RWPE1 (cell line): Measurements from ENCODE around the gene NUDT16L1.

Source experiments
- CTCF ChIA-PET: fragments of 350-600 bp; sonication (Branson Sonifier 250); formaldehyde crosslinking; extraction: SDS; loops from one replicate; lab custom pipeline; 2021; lab: Yijun Ruan, JAX
- POLR2A ChIA-PET: fragments of 400-600 bp; formaldehyde crosslinking; extraction: SDS; loops from one replicate; lab custom pipeline; 2020; ENCODE audit warnings: antibody characterized with exemption; ENCODE audit not compliant: low non-redundant PET; lab: Yijun Ruan, JAX
- DNase-seq: peaks from one replicate; pipeline ENCODE4 v3.0.0; 2012; ENCODE audit warnings: low spot score
- H3K27ac ChIP-seq: fragments of 450-650 bp; 2 replicates; pipeline ENCODE4 v1.5.1; 2017
- TF ChIP-seq, protein P1 (sequence below): fragments of 450-650 bp; conservative IDR thresholded peaks from 2 replicates; pipeline ENCODE4 v1.5.1; 2017; ENCODE audit warnings: low read depth, mild to moderate bottlenecking

NUDT16L1 gene

GRCh38 chr16:4693296-4693955 lies at the start of gene NUDT16L1:
TSS of gene NUDT16L1 (plus strand) at chr16:4693562. CDS start at chr16:4693727, 165 bp downstream.
- CTCF ChIA-PET = no interaction called here
- TF ChIP-seq, protein P1, sequence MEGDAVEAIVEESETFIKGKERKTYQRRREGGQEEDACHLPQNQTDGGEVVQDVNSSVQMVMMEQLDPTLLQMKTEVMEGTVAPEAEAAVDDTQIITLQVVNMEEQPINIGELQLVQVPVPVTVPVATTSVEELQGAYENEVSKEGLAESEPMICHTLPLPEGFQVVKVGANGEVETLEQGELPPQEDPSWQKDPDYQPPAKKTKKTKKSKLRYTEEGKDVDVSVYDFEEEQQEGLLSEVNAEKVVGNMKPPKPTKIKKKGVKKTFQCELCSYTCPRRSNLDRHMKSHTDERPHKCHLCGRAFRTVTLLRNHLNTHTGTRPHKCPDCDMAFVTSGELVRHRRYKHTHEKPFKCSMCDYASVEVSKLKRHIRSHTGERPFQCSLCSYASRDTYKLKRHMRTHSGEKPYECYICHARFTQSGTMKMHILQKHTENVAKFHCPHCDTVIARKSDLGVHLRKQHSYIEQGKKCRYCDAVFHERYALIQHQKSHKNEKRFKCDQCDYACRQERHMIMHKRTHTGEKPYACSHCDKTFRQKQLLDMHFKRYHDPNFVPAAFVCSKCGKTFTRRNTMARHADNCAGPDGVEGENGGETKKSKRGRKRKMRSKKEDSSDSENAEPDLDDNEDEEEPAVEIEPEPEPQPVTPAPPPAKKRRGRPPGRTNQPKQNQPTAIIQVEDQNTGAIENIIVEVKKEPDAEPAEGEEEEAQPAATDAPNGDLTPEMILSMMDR = no peak
- POLR2A ChIA-PET = interaction anchor here (1.4 kb wide), 1 partner anchor 41 kb away, joined by 8 read pairs; the partner anchor contains the start of genes ANKS3 and DNAAF8
- peak within 1 kb of the TSS; percentile 82 for H3K27ac ChIP-seq
- peak; percentile 97 for DNase-seq

- TF ChIP-seq, protein P1 = no peak
- ChIA-PET POLR2A (no interaction called here), CTCF (no interaction called here)
- peak overlapping the region; percentile 29 for H3K27ac ChIP-seq
- no peak for DNase-seq
Measured at GRCh38 chr16:4646773-4647643, 46.4 kb upstream of the NUDT16L1 start.

- ChIA-PET POLR2A (no interaction called here), CTCF (no interaction called here)
- TF ChIP-seq, protein P1 = no peak
- DNase-seq = no peak
- peak overlapping the region; percentile 29; the same call in 1 of the 2 replicates for H3K27ac ChIP-seq
Measured at GRCh38 chr16:4647644-4647980, 45.8 kb upstream of the NUDT16L1 start.

GRCh38 chr16:4648917-4649316 lies 44.4 kb upstream of the NUDT16L1 start:
- no peak for DNase-seq
- CTCF ChIA-PET = no interaction called here
- H3K27ac ChIP-seq = peak overlapping the region; percentile 11
- POLR2A ChIA-PET = no interaction called here
- TF ChIP-seq, protein P1 = no peak

DNA sequence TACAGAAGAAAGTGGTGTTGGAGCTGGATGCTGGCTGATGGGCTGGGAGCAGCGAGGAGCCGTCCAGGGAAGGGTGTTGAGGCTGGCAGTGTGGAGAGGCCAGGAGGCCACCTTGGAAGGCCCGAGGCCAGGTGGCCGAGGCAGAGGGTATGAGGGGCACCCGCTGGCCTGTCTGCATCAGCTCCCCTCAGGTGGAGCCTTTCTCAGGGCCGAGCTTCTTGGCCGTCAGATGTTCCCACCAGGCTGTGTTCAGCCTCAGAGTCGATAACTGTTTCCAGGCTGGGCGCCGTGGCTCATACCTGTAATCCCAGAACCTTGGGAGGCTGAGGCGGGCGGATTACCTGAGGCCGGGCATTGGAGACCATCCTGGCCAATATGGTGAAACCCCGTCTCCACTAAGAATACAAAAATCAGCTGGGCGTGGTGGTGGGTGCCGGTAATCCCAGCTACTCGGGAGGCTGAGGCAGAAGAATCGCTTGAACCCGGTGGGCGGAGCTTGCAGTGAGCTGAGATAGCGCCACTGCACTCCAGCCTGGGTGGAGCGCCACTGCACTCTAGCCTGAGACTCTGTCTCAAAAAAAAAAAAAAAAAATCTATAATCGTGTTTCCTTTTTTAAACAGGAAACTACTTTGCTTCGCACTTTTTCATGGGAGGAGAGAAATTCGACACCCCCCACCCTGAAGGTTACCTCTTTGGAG lies 43.5 kb upstream of the NUDT16L1 start:
- TF ChIP-seq, protein P1 = no peak
- POLR2A ChIA-PET = no interaction called here
- CTCF ChIA-PET = interaction anchor here (0.5 to 0.9 kb wide), 7 partner anchors 16 to 230 kb away, joined by 3 to 5 read pairs (median 3); partner anchors contain the start of gene C16orf96
- DNase-seq = no peak
- H3K27ac ChIP-seq = peak overlapping the region; percentile 11
